ENCODE measurements around the gene MTMR1. TPM values are rescaled to one million over a fixed set of nuclear protein-coding genes. Genes with fewer than 3 reads are reported as not detected.

MTMR1 gene
- total RNA-seq, 1 experiment from 2014 or later = 15.6 TPM

DNA sequence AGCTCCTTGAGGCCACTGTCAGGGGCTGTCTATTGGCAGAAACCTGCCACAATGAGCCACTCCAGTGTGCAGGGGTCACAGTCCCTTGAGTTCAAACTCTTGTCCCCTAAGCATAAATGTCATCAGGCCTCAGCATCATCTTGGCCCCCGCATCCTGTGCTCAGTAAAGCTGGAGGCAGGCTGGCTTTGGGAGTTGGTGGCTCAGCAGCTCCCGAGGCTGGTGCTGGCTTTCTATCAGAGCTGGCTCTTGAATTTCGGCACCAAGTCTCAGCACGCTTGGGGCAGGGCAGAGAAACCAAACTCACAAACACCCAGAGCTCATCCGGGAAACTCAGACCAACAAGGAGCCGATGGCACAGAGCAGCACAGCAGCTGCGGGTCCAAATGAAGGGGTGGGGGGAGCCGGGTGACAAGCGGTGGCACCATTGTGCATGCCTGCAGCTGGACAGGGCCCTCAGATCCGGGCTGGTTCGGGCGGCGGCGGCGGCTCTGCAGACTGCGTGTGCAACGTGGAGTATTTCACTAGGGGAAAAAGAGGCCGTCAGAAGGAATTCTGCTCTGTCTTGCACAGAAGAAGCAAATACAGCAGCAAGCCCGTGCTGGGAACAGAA, 75.5 kb downstream of the MTMR1 start:
- Mint-ChIP-seq H3K27me3 (ENCODE audit: low read depth) (no peaks in the 10 kb centered on the region), H3K36me3 (no peaks in the 10 kb centered on the region), H3K9me3 (no peaks in the 10 kb centered on the region), H3K4me3 (no peak overlapping the region), H3K4me1 (peaks cover 20% of the 10 kb centered on the region), H3K27ac (no peak overlapping the region)
- no peak for TF ChIP-seq TEAD4 (CRISPR knock-in tag; IDR thresholded peaks at IDR 0.05)
- TF ChIP-seq CREB1 (CRISPR knock-in tag; IDR thresholded peaks at IDR 0.05) = no peak
- no peak for TF ChIP-seq KAT7 (CRISPR knock-in tag; IDR thresholded peaks at IDR 0.05; ENCODE audit: borderline replicate concordance)
- TF ChIP-seq ZNF423 (CRISPR knock-in tag; IDR thresholded peaks at IDR 0.05) = no peak
- TF ChIP-seq SMAD3 (CRISPR knock-in tag; IDR thresholded peaks at IDR 0.05; ENCODE audit: borderline replicate concordance) = no peak
- TF ChIP-seq, protein P1, sequence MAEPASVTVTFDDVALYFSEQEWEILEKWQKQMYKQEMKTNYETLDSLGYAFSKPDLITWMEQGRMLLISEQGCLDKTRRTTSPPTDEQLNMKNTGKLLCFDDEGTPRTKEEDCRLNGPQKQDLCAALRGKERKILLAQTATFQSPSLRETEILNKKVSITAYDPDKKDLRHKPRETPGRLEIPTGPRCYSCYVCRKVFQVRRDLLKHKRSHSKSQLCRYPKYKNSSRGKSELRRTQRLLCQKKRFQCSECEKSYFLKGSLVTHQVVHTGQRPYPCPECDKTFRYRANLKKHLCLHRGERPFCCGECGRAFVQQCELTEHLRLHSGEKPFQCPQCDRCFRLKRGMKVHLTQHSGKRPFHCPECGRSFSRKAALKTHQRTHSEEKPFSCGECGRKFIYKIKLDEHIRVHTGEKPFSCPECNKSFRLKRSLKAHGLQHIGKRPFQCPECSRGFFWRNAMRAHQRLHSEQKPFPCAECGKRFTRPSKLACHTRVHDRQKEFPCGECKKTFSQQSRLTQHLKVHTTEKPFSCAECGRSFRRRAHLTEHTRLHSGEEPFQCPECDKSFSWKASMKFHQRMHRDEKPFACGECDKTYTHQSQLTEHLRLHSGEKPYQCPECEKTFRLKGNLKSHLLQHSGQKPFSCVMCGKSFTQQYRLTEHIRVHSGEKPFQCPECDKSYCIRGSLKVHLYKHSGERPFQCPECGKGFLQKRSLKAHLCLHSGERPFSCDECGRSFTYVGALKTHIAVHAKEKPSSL (CRISPR knock-in tag; conservative IDR thresholded peaks at IDR 0.05) = no peak
- TF ChIP-seq, protein P2, sequence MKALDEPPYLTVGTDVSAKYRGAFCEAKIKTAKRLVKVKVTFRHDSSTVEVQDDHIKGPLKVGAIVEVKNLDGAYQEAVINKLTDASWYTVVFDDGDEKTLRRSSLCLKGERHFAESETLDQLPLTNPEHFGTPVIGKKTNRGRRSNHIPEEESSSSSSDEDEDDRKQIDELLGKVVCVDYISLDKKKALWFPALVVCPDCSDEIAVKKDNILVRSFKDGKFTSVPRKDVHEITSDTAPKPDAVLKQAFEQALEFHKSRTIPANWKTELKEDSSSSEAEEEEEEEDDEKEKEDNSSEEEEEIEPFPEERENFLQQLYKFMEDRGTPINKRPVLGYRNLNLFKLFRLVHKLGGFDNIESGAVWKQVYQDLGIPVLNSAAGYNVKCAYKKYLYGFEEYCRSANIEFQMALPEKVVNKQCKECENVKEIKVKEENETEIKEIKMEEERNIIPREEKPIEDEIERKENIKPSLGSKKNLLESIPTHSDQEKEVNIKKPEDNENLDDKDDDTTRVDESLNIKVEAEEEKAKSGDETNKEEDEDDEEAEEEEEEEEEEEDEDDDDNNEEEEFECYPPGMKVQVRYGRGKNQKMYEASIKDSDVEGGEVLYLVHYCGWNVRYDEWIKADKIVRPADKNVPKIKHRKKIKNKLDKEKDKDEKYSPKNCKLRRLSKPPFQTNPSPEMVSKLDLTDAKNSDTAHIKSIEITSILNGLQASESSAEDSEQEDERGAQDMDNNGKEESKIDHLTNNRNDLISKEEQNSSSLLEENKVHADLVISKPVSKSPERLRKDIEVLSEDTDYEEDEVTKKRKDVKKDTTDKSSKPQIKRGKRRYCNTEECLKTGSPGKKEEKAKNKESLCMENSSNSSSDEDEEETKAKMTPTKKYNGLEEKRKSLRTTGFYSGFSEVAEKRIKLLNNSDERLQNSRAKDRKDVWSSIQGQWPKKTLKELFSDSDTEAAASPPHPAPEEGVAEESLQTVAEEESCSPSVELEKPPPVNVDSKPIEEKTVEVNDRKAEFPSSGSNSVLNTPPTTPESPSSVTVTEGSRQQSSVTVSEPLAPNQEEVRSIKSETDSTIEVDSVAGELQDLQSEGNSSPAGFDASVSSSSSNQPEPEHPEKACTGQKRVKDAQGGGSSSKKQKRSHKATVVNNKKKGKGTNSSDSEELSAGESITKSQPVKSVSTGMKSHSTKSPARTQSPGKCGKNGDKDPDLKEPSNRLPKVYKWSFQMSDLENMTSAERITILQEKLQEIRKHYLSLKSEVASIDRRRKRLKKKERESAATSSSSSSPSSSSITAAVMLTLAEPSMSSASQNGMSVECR (CRISPR knock-in tag; IDR thresholded peaks at IDR 0.05; ENCODE audit: borderline replicate concordance) = no peak
- TF ChIP-seq, protein P3, sequence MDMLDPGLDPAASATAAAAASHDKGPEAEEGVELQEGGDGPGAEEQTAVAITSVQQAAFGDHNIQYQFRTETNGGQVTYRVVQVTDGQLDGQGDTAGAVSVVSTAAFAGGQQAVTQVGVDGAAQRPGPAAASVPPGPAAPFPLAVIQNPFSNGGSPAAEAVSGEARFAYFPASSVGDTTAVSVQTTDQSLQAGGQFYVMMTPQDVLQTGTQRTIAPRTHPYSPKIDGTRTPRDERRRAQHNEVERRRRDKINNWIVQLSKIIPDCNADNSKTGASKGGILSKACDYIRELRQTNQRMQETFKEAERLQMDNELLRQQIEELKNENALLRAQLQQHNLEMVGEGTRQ (CRISPR knock-in tag; IDR thresholded peaks at IDR 0.05) = no peak
- TF ChIP-seq, protein P4, sequence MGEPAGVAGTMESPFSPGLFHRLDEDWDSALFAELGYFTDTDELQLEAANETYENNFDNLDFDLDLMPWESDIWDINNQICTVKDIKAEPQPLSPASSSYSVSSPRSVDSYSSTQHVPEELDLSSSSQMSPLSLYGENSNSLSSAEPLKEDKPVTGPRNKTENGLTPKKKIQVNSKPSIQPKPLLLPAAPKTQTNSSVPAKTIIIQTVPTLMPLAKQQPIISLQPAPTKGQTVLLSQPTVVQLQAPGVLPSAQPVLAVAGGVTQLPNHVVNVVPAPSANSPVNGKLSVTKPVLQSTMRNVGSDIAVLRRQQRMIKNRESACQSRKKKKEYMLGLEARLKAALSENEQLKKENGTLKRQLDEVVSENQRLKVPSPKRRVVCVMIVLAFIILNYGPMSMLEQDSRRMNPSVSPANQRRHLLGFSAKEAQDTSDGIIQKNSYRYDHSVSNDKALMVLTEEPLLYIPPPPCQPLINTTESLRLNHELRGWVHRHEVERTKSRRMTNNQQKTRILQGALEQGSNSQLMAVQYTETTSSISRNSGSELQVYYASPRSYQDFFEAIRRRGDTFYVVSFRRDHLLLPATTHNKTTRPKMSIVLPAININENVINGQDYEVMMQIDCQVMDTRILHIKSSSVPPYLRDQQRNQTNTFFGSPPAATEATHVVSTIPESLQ (CRISPR knock-in tag; IDR thresholded peaks at IDR 0.05) = no peak
- TF ChIP-seq, protein P5, sequence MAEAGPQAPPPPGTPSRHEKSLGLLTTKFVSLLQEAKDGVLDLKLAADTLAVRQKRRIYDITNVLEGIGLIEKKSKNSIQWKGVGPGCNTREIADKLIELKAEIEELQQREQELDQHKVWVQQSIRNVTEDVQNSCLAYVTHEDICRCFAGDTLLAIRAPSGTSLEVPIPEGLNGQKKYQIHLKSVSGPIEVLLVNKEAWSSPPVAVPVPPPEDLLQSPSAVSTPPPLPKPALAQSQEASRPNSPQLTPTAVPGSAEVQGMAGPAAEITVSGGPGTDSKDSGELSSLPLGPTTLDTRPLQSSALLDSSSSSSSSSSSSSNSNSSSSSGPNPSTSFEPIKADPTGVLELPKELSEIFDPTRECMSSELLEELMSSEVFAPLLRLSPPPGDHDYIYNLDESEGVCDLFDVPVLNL (CRISPR knock-in tag; IDR thresholded peaks at IDR 0.05; ENCODE audit: borderline replicate concordance, low read depth) = no peak
- no peak for TF ChIP-seq ZNF232 (CRISPR knock-in tag; IDR thresholded peaks at IDR 0.05)
- POLR2A ChIA-PET = no interaction called here
- CTCF ChIA-PET = interaction anchor here (2.5 kb wide), 1 partner anchor 314 kb away, joined by 8 read pairs; no protein-coding TSS in a partner anchor
- DNase-seq (ENCODE audit: low spot score) (no peak), ATAC-seq (no peak)

DNA sequence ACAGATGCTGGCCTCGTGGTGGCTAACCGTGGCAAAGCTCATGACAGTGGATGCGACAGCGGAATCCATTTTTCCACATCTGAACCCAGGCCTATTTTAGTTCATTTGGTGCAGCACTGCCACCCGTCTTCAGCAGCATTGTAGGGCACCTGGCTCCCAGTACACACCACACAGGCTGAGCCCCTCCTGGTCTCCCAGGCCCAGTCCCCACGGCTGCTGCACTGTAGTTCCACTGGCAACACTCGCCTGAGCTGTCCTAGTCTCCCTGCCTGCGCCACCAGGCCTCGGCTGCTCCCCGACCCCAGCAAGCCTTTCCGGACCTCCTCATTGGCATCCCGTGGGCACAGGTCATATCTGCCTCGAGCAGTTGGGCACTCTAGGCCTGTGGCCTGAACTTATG, 76.2 kb downstream of the MTMR1 start:
- ChIA-PET POLR2A (no interaction called here), CTCF (interaction anchor here (2.5 kb wide), 1 partner anchor 313 kb away, joined by 8 read pairs; no protein-coding TSS in a partner anchor)
- no peak for ATAC-seq
- H3K27ac Mint-ChIP-seq = no peak overlapping the region
- H3K9me3 Mint-ChIP-seq = no peaks in the 10 kb centered on the region
- no peak overlapping the region for H3K4me3 Mint-ChIP-seq
- peaks cover 16% of the 10 kb centered on the region for H3K4me1 Mint-ChIP-seq
- DNase-seq (ENCODE audit: low spot score) = no peak
- H3K36me3 Mint-ChIP-seq = no peaks in the 10 kb centered on the region
- no peaks in the 10 kb centered on the region for H3K27me3 Mint-ChIP-seq (ENCODE audit: low read depth)
- TF ChIP-seq ZNF219 (CRISPR knock-in tag; IDR thresholded peaks at IDR 0.05; ENCODE audit: borderline replicate concordance) (no peak), NFATC4 (CRISPR knock-in tag; IDR thresholded peaks at IDR 0.05) (no peak), ZNF263 (CRISPR knock-in tag; IDR thresholded peaks at IDR 0.05; ENCODE audit: low read depth) (no peak), IRF2 (CRISPR knock-in tag; IDR thresholded peaks at IDR 0.05; ENCODE audit: borderline replicate concordance, low read depth) (no peak), FOXK1 (CRISPR knock-in tag; IDR thresholded peaks at IDR 0.05) (no peak)
- TF ChIP-seq, protein P6, sequence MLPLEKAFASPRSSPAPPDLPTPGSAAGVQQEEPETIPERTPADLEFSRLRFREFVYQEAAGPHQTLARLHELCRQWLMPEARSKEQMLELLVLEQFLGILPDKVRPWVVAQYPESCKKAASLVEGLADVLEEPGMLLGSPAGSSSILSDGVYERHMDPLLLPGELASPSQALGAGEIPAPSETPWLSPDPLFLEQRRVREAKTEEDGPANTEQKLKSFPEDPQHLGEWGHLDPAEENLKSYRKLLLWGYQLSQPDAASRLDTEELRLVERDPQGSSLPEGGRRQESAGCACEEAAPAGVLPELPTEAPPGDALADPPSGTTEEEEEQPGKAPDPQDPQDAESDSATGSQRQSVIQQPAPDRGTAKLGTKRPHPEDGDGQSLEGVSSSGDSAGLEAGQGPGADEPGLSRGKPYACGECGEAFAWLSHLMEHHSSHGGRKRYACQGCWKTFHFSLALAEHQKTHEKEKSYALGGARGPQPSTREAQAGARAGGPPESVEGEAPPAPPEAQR (CRISPR knock-in tag; IDR thresholded peaks at IDR 0.05) = no peak
- TF ChIP-seq, protein P7, sequence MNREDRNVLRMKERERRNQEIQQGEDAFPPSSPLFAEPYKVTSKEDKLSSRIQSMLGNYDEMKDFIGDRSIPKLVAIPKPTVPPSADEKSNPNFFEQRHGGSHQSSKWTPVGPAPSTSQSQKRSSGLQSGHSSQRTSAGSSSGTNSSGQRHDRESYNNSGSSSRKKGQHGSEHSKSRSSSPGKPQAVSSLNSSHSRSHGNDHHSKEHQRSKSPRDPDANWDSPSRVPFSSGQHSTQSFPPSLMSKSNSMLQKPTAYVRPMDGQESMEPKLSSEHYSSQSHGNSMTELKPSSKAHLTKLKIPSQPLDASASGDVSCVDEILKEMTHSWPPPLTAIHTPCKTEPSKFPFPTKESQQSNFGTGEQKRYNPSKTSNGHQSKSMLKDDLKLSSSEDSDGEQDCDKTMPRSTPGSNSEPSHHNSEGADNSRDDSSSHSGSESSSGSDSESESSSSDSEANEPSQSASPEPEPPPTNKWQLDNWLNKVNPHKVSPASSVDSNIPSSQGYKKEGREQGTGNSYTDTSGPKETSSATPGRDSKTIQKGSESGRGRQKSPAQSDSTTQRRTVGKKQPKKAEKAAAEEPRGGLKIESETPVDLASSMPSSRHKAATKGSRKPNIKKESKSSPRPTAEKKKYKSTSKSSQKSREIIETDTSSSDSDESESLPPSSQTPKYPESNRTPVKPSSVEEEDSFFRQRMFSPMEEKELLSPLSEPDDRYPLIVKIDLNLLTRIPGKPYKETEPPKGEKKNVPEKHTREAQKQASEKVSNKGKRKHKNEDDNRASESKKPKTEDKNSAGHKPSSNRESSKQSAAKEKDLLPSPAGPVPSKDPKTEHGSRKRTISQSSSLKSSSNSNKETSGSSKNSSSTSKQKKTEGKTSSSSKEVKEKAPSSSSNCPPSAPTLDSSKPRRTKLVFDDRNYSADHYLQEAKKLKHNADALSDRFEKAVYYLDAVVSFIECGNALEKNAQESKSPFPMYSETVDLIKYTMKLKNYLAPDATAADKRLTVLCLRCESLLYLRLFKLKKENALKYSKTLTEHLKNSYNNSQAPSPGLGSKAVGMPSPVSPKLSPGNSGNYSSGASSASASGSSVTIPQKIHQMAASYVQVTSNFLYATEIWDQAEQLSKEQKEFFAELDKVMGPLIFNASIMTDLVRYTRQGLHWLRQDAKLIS (CRISPR knock-in tag; IDR thresholded peaks at IDR 0.05; ENCODE audit: borderline replicate concordance) = no peak

Data from WTC11 (cell line).